Ectodermal cell (in vitro differentiated cells): ENCODE data around the gene DOCK4.

Experiments
- H3K27ac ChIP-seq: 2 replicates; pipeline ENCODE4 v1.7.0; 2013; ENCODE audit warnings: mild to moderate bottlenecking, low read depth, low read length; ENCODE audit not compliant: insufficient read depth, poor library complexity, severe bottlenecking
- H3K27me3 ChIP-seq: 2 replicates; pipeline ENCODE4 v1.7.0; 2013; ENCODE audit warnings: mild to moderate bottlenecking, low read length; ENCODE audit not compliant: insufficient read depth, control insufficient read depth, poor library complexity, severe bottlenecking
- H3K36me3 ChIP-seq: one replicate; pipeline ENCODE4 v1.7.0; 2013; ENCODE audit warnings: low read length; ENCODE audit not compliant: control insufficient read depth, insufficient read depth
- H3K4me1 ChIP-seq: one replicate; pipeline ENCODE4 v1.7.0; 2013; ENCODE audit warnings: low read length; ENCODE audit not compliant: control insufficient read depth, insufficient read depth
- H3K4me3 ChIP-seq: 2 replicates; pipeline ENCODE4 v1.7.0; 2013; ENCODE audit warnings: low read depth, low read length, control low read depth; ENCODE audit not compliant: insufficient read depth
- H3K9me3 ChIP-seq: 2 replicates; pipeline ENCODE4 v1.7.0; 2013; ENCODE audit warnings: mild to moderate bottlenecking, low read length, moderate library complexity; ENCODE audit not compliant: control insufficient read depth
- WGBS, 2 experiments: methylation state at CpG; one replicate each; pipeline ENCODE4 v1.1.7; 2013; ENCODE audit warnings: missing lambda C conversion rate in 2 of 2; 5-methylcytosine and 5-hydroxymethylcytosine counted together

The DOCK4 gene

GRCh38 chr7:111697771-111698170 lies 508.4 kb downstream of the DOCK4 start:
- no peaks in the 10 kb centered on the region for H3K9me3 ChIP-seq
- H3K27ac ChIP-seq: no peak overlapping the region
- WGBS, 2 experiments: 83 to 97% methylated on average over 1 of the region's 1 CpG
- H3K4me3 ChIP-seq: no peak overlapping the region
- no peaks in the 10 kb centered on the region for H3K36me3 ChIP-seq
- no peaks in the 10 kb centered on the region for H3K27me3 ChIP-seq
- no peaks in the 10 kb centered on the region for H3K4me1 ChIP-seq

- Histone ChIP-seq H3K36me3 (no peaks in the 10 kb centered on the region), H3K4me1 (no peaks in the 10 kb centered on the region), H3K27me3 (no peaks in the 10 kb centered on the region), H3K4me3 (no peak overlapping the region), H3K9me3 (no peaks in the 10 kb centered on the region), H3K27ac (no peak overlapping the region)
- WGBS, 2 experiments: 87 to 100% methylated on average over 1 to 2 of the region's 2 CpGs
These were observed 511.8 kb downstream of the DOCK4 start for GRCh38 chr7:111694376-111694775.

- H3K4me3 ChIP-seq: no peak overlapping the region
- no peak overlapping the region for H3K27ac ChIP-seq
- H3K27me3 ChIP-seq: no peaks in the 10 kb centered on the region
- whole genome bisulfite sequencing, 2 experiments: 85 to 90% methylated on average over 4 to 6 of the region's 7 CpGs
- H3K36me3 ChIP-seq: no peaks in the 10 kb centered on the region
- no peaks in the 10 kb centered on the region for H3K9me3 ChIP-seq
- H3K4me1 ChIP-seq: no peaks in the 10 kb centered on the region
These were observed 515.7 kb downstream of the DOCK4 start for GRCh38 chr7:111690364-111691111.

- H3K9me3 ChIP-seq: no peaks in the 10 kb centered on the region
- H3K4me1 ChIP-seq: no peaks in the 10 kb centered on the region
- H3K4me3 ChIP-seq: no peak overlapping the region
- H3K36me3 ChIP-seq: no peaks in the 10 kb centered on the region
- H3K27me3 ChIP-seq: no peaks in the 10 kb centered on the region
- no peak overlapping the region for H3K27ac ChIP-seq
These were observed 520.9 kb downstream of the DOCK4 start for GRCh38 chr7:111685349-111685748.

- Histone ChIP-seq H3K4me1 (no peaks in the 10 kb centered on the region), H3K27me3 (no peaks in the 10 kb centered on the region), H3K36me3 (no peaks in the 10 kb centered on the region), H3K9me3 (no peaks in the 10 kb centered on the region), H3K27ac (no peak overlapping the region), H3K4me3 (no peak overlapping the region)
- 91 to 94% methylated on average over 8 of the region's 8 CpGs for WGBS, 2 experiments
These were observed 523.4 kb downstream of the DOCK4 start for GRCh38 chr7:111682588-111683340.

- H3K9me3 ChIP-seq: no peaks in the 10 kb centered on the region
- 80 to 86% methylated on average over 3 of the region's 3 CpGs for WGBS, 2 experiments
These were observed 525.0 kb downstream of the DOCK4 start for GRCh38 chr7:111681242-111681641.

GRCh38 chr7:111678986-111679385 lies 527.2 kb downstream of the DOCK4 start:
- H3K36me3 ChIP-seq: no peaks in the 10 kb centered on the region
- H3K4me1 ChIP-seq: no peaks in the 10 kb centered on the region
- H3K27me3 ChIP-seq: no peaks in the 10 kb centered on the region
- 90 to 95% methylated on average over 2 of the region's 2 CpGs for WGBS, 2 experiments
- H3K4me3 ChIP-seq: no peak overlapping the region
- no peaks in the 10 kb centered on the region for H3K9me3 ChIP-seq
- H3K27ac ChIP-seq: no peak overlapping the region

More at GRCh38 chr7:111681242-111681641, 525.0 kb downstream of the DOCK4 start:
- Histone ChIP-seq H3K27ac (no peak overlapping the region), H3K4me1 (no peaks in the 10 kb centered on the region), H3K4me3 (no peak overlapping the region), H3K36me3 (no peaks in the 10 kb centered on the region), H3K27me3 (no peaks in the 10 kb centered on the region)

GRCh38 chr7:111678281-111678680 lies 527.9 kb downstream of the DOCK4 start:
- Histone ChIP-seq H3K27me3 (no peaks in the 10 kb centered on the region), H3K4me1 (no peaks in the 10 kb centered on the region), H3K27ac (no peak overlapping the region), H3K36me3 (no peaks in the 10 kb centered on the region), H3K4me3 (no peak overlapping the region), H3K9me3 (no peaks in the 10 kb centered on the region)
- 91 to 92% methylated on average over 3 of the region's 3 CpGs for WGBS, 2 experiments

GRCh38 chr7:111677848-111678247 lies 528.4 kb downstream of the DOCK4 start:
- H3K4me1 ChIP-seq: no peaks in the 10 kb centered on the region
- no peaks in the 10 kb centered on the region for H3K27me3 ChIP-seq
- no peaks in the 10 kb centered on the region for H3K9me3 ChIP-seq
- H3K27ac ChIP-seq: no peak overlapping the region
- no peak overlapping the region for H3K4me3 ChIP-seq
- no peaks in the 10 kb centered on the region for H3K36me3 ChIP-seq

GRCh38 chr7:111676811-111677210 lies 529.4 kb downstream of the DOCK4 start:
- Histone ChIP-seq H3K27me3 (no peaks in the 10 kb centered on the region), H3K4me1 (no peaks in the 10 kb centered on the region), H3K27ac (no peak overlapping the region), H3K9me3 (no peaks in the 10 kb centered on the region), H3K4me3 (no peak overlapping the region), H3K36me3 (no peaks in the 10 kb centered on the region)
- 44% methylated on average over 2 of the region's 2 CpGs for WGBS, 2 experiments
